Uterus (tissue), 4 donors: ENCODE measurements around the gene PTPRD. TPM values are rescaled to one million over a fixed set of nuclear protein-coding genes. Genes with fewer than 3 reads are reported as not detected.

Experiments
- DNase-seq, 2 donors: peaks; one replicate each; pipeline ENCODE4 v3.0.0-alpha.2; 2019 to 2020
- H3K27ac ChIP-seq, 2 donors: fragments of 200-600 bp; sonication (generic); 1 replicate in 1 of 2; 2 replicates in 1 of 2; pipeline ENCODE4 v1.5.1; 2016 to 2018
- H3K27me3 ChIP-seq, 2 donors: fragments of 200-600 bp; sonication (generic); one replicate each; pipeline ENCODE4 v1.5.1; 2018 to 2019; ENCODE audit warnings: control low read depth in 1 of 2
- H3K36me3 ChIP-seq, 2 donors: fragments of 200-600 bp; sonication (generic); one replicate each; pipeline ENCODE4 v1.5.1; 2019; ENCODE audit warnings: control low read depth in 1 of 2
- H3K4me1 ChIP-seq, 2 donors: fragments of 200-600 bp; sonication (generic); one replicate each; pipeline ENCODE4 v1.5.1; 2018 to 2019; ENCODE audit warnings: control low read depth in 1 of 2
- H3K4me3 ChIP-seq, 2 donors: fragments of 200-600 bp; sonication (generic); 1 replicate in 1 of 2; 2 replicates in 1 of 2; pipeline ENCODE4 v1.5.1; 2018 to 2019; ENCODE audit warnings: mild to moderate bottlenecking in 1 of 2
- H3K9me3 ChIP-seq, 2 donors: fragments of 200-600 bp; sonication (generic); one replicate each; pipeline ENCODE4 v1.5.1; 2019; ENCODE audit warnings: control low read depth in 1 of 2
- POLR2A ChIP-seq, 2 donors: fragments of 450-650 bp; IDR thresholded peaks; one replicate each; pipeline ENCODE4 v1.6.1; 2016; ENCODE audit warnings: antibody characterized with exemption in 2 of 2, mild to moderate bottlenecking in 1 of 2, moderate library complexity in 1 of 2
- intact Hi-C: fragments of 100-400 bp; cut with DNase I; formaldehyde crosslinking; loops from one replicate; pipeline ENCODE4 v1.15.1; 2023; ENCODE audit warnings: low total_unique reads
- total RNA-seq, 4 donors: library from RNA; depleted of rRNA in 3 of 4; stranded (reverse); fragments of >200 nt in 3 of 4; gene quantifications; one replicate each; pipeline versions ENCODE4 v1.1.0 to v1.2.4, GENCODE V29; 2014 to 2023
- TF ChIP-seq, protein P1 (sequence below), 4 experiments: fragments of 200-600 bp in 2 of 4; fragments of 450-650 bp in 2 of 4; sonication (generic) in 2 of 4; IDR thresholded peaks; one replicate each; pipeline ENCODE4 v1.5.1; 2016 to 2019; ENCODE audit warnings: antibody characterized with exemption in 4 of 4, mild to moderate bottlenecking in 2 of 4, moderate library complexity in 1 of 4
- donor health status: DM: yes; HTN: yes; CAD: no.

The PTPRD gene
- total RNA-seq, 4 donors from 2014 or later = 1.2 to 136 (median 26.4) TPM

DNA sequence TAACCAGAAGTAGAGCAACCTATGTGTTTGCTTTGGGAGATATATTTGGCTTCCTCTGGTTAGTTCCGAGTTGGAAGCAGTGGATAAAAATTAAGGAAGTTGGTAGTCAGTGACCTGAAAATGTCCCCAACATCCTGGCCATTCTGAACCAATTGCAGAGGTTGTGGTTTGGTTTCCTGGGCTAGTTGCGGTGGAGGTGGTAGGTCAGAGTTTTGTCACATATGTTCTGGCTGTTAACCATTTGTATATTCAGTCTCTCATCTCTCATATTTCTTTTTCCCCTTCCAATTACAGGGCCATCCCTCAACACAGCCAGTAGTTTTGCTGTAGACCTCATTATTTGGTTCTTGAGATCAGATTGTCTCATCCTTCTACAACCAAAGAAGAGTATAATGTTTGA, 1026.9 kb downstream of the PTPRD start:
- intact Hi-C loops = no loop called here
- H3K4me1 ChIP-seq = no peaks in the 10 kb centered on the region
- no peaks in the 10 kb centered on the region for H3K36me3 ChIP-seq
- no peak for TF ChIP-seq POLR2A (IDR thresholded peaks at IDR 0.05)
- TF ChIP-seq, protein P1, sequence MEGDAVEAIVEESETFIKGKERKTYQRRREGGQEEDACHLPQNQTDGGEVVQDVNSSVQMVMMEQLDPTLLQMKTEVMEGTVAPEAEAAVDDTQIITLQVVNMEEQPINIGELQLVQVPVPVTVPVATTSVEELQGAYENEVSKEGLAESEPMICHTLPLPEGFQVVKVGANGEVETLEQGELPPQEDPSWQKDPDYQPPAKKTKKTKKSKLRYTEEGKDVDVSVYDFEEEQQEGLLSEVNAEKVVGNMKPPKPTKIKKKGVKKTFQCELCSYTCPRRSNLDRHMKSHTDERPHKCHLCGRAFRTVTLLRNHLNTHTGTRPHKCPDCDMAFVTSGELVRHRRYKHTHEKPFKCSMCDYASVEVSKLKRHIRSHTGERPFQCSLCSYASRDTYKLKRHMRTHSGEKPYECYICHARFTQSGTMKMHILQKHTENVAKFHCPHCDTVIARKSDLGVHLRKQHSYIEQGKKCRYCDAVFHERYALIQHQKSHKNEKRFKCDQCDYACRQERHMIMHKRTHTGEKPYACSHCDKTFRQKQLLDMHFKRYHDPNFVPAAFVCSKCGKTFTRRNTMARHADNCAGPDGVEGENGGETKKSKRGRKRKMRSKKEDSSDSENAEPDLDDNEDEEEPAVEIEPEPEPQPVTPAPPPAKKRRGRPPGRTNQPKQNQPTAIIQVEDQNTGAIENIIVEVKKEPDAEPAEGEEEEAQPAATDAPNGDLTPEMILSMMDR (IDR thresholded peaks at IDR 0.05) = no peak
- H3K27ac ChIP-seq = no peak overlapping the region
- DNase-seq = no peak
- no peak overlapping the region for H3K4me3 ChIP-seq
- no peaks in the 10 kb centered on the region for H3K9me3 ChIP-seq
- no peaks in the 10 kb centered on the region for H3K27me3 ChIP-seq

- no peak overlapping the region for H3K4me3 ChIP-seq
- DNase-seq = no peak
- H3K36me3 ChIP-seq = no peaks in the 10 kb centered on the region
- intact Hi-C loops = no loop called here
- H3K27ac ChIP-seq = no peak overlapping the region
- H3K27me3 ChIP-seq = peaks cover 0 to 2% of the 10 kb centered on the region in 2 donors
- no peak for TF ChIP-seq POLR2A (IDR thresholded peaks at IDR 0.05)
- TF ChIP-seq, protein P1 (IDR thresholded peaks at IDR 0.05) = no peak
- H3K4me1 ChIP-seq = no peaks in the 10 kb centered on the region
- H3K9me3 ChIP-seq = no peaks in the 10 kb centered on the region
Observed at GRCh38 chr9:9574080-9574479, 1038.7 kb downstream of the PTPRD start.

DNA sequence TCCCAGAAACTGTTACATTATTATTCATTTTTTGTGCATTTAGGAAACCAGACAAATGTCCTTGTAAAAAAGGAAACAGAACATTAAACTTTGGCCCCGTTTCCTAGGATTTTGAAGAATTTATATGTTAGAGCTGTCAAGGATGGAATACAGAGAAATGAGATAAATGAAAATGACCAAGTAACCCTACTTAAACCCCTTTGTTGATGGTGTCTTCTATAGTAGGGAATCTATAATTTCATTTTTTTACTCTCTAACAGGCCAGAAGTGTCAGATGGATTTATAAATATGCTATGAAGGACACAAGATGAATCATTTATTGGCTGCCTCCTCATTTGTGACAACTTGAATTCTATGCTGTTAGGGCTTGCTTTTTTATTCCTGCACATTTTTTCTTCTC, 1047.1 kb downstream of the PTPRD start:
- Histone ChIP-seq H3K4me3 (no peak overlapping the region), H3K4me1 (no peaks in the 10 kb centered on the region), H3K27ac (no peak overlapping the region), H3K27me3 (no peaks in the 10 kb centered on the region), H3K36me3 (no peaks in the 10 kb centered on the region), H3K9me3 (no peaks in the 10 kb centered on the region)
- intact Hi-C loops = no loop called here
- no peak for DNase-seq
- TF ChIP-seq, protein P1 (IDR thresholded peaks at IDR 0.05) = no peak
- no peak for TF ChIP-seq POLR2A (IDR thresholded peaks at IDR 0.05)

GRCh38 chr9:9563817-9564216, 1049.0 kb downstream of the PTPRD start:
- Histone ChIP-seq H3K4me1 (no peaks in the 10 kb centered on the region), H3K9me3 (no peaks in the 10 kb centered on the region), H3K4me3 (no peak overlapping the region), H3K27me3 (no peaks in the 10 kb centered on the region), H3K27ac (no peak overlapping the region), H3K36me3 (no peaks in the 10 kb centered on the region)
- TF ChIP-seq, protein P1 (IDR thresholded peaks at IDR 0.05) = no peak
- no peak for TF ChIP-seq POLR2A (IDR thresholded peaks at IDR 0.05)
- intact Hi-C loops = no loop called here
- DNase-seq = no peak

DNA sequence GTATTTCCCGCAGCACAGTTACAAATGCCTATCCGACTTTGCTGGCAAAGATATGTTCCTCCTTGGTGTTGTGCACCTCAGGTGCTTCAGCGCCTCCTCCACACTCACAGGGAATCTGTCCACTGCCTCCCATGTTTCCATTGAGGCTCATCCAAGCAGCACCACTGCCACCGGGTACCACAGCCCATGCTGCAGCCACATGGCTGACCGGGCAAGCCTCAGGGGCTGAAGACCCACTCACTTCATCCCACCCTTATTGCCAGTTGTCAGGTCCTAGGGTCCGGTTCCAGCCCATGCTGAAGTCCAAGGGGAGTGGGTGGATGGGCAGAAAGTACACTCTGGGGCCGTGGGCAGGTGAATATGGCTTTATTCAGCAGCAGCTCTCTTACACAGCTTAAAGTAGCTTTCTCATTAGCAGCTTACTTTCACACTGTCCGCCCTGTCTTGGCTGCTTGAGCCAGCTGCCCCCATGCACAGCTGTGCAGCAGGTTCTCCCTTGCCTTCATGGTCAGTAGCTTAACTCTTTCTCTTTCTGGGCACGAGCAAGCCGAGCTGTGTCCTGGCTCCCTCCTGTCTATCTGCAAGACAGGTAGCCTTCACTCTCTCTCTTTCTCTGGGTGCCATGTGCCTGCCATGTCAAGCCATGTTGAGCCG, 1052.3 kb downstream of the PTPRD start:
- H3K36me3 ChIP-seq = no peaks in the 10 kb centered on the region
- intact Hi-C loops = no loop called here
- no peak for DNase-seq
- no peaks in the 10 kb centered on the region for H3K4me1 ChIP-seq
- H3K9me3 ChIP-seq = no peaks in the 10 kb centered on the region
- TF ChIP-seq, protein P1 (IDR thresholded peaks at IDR 0.05) = no peak
- no peak for TF ChIP-seq POLR2A (IDR thresholded peaks at IDR 0.05)
- H3K4me3 ChIP-seq = no peak overlapping the region
- no peak overlapping the region for H3K27ac ChIP-seq
- no peaks in the 10 kb centered on the region for H3K27me3 ChIP-seq
